Lower leg skin (tissue), 3 donors: ENCODE data around the gene YTHDC1.

Source experiments
- POLR2A ChIP-seq, 2 donors: fragments of 450-650 bp; IDR thresholded peaks; one replicate each; pipeline ENCODE4 v1.6.1; 2016 to 2017; ENCODE audit warnings: antibody characterized with exemption in 2 of 2, mild to moderate bottlenecking in 1 of 2, moderate library complexity in 1 of 2
- TF ChIP-seq, protein P1 (sequence below), 3 donors: fragments of 450-650 bp; IDR thresholded peaks; one replicate each; pipeline ENCODE4 v1.5.1; 2016; ENCODE audit warnings: antibody characterized with exemption in 3 of 3, mild to moderate bottlenecking in 3 of 3, moderate library complexity in 2 of 3

DNA sequence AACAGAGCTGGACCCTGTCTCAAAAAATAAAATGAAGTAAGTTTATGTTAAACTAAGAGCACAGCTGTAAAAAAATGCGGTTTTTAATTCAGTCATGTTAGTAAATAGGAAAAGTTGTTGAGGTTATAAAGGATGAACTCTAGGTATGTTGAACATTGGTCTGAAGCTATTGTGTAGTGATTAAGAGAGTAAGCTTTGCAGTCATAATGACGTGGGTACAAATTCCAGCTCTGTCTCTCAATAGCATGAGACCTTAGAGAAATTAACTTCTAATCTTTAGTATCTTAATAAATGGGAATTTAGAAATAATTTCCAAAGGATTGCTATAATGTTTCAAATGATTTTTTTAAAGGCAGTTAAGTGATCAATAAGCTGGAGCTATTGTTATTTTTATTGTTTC is 2.9 kb upstream of the YTHDC1 start:
- TF ChIP-seq, protein P1, sequence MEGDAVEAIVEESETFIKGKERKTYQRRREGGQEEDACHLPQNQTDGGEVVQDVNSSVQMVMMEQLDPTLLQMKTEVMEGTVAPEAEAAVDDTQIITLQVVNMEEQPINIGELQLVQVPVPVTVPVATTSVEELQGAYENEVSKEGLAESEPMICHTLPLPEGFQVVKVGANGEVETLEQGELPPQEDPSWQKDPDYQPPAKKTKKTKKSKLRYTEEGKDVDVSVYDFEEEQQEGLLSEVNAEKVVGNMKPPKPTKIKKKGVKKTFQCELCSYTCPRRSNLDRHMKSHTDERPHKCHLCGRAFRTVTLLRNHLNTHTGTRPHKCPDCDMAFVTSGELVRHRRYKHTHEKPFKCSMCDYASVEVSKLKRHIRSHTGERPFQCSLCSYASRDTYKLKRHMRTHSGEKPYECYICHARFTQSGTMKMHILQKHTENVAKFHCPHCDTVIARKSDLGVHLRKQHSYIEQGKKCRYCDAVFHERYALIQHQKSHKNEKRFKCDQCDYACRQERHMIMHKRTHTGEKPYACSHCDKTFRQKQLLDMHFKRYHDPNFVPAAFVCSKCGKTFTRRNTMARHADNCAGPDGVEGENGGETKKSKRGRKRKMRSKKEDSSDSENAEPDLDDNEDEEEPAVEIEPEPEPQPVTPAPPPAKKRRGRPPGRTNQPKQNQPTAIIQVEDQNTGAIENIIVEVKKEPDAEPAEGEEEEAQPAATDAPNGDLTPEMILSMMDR (IDR thresholded peaks at IDR 0.05), result no peak
- TF ChIP-seq POLR2A (IDR thresholded peaks at IDR 0.05), result no peak
